ENCODE data around the gene ERBB4. TPM values are rescaled to one million over a fixed set of nuclear protein-coding genes. Genes with fewer than 3 reads are reported as not detected.

ERBB4 gene
- total RNA-seq, 1 experiment from 2014 or later, result 0.04 TPM

DNA sequence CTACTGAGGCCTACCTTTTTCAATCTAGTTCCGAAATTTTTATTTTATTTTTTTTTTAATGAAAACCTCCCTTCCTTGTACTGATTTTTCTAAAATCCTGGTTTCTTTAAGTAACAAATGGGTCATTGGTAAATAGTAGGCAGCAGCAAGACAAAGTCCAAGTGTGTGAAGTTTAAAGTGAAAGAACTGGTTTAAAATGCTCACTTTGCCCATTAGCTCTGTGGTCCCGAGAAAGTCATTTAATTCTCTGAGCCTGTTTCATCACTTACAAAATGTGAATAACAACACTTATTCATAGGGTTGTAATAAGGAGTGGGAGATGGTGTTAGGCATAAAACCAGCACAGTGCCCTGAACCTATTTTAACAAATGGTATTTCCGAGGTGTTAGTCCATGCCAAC is 426.2 kb downstream of the ERBB4 start:
- Histone ChIP-seq H3K9me3 (ENCODE audit: control insufficient read depth, low read depth, low read length) (no peaks in the 10 kb centered on the region), H3K18ac (ENCODE audit: insufficient read length, low read depth, low read length) (no peak overlapping the region), H3K27ac (ENCODE audit: insufficient read length, low read depth, low read length) (no peak overlapping the region), H2BK12ac (ENCODE audit: insufficient read length, low read depth, low read length) (no peak overlapping the region), H2BK5ac (ENCODE audit: insufficient read length, low read length) (no peak overlapping the region), H4K91ac (ENCODE audit: insufficient read length, low read depth, low read length) (no peak overlapping the region), H4K5ac (ENCODE audit: insufficient read length, low read depth, low read length) (no peak overlapping the region), H3K4me2 (ENCODE audit: insufficient read depth, insufficient read length, low read length) (no peak overlapping the region), H2AFZ (ENCODE audit: low read length) (no peak overlapping the region), H2BK20ac (ENCODE audit: low read depth, low read length, poor library complexity, severe bottlenecking) (no peak overlapping the region), H3K14ac (ENCODE audit: insufficient read depth, low read length) (no peak overlapping the region), H3K56ac (ENCODE audit: insufficient read length, low read depth, low read length) (no peak overlapping the region), H3K4ac (ENCODE audit: low read depth, low read length) (no peak overlapping the region), H3K79me1 (ENCODE audit: insufficient read depth, low read depth, low read length, poor library complexity, severe bottlenecking) (no peaks in the 10 kb centered on the region), H3K9ac (ENCODE audit: extremely low read depth, insufficient read length, low read length) (no peak overlapping the region), H4K20me1 (ENCODE audit: control insufficient read depth, insufficient read depth, insufficient read length) (no peaks in the 10 kb centered on the region), H3K79me2 (ENCODE audit: insufficient read depth, low read length) (no peaks in the 10 kb centered on the region), H2BK120ac (ENCODE audit: low read depth, low read length, poor library complexity, severe bottlenecking) (no peak overlapping the region), H4K8ac (replicated peaks; ENCODE audit: insufficient read length, low read depth, low read length) (no peak overlapping the region), H3K23me2 (ENCODE audit: insufficient read length, low read depth, low read length, poor library complexity, severe bottlenecking) (no peaks in the 10 kb centered on the region), H3T11ph (ENCODE audit: low read length) (no peak overlapping the region), H3K27me3 (ENCODE audit: insufficient read depth, low read length) (no peaks in the 10 kb centered on the region), H3K23ac (ENCODE audit: insufficient read length, low read depth, low read length) (no peak overlapping the region), H3K4me1 (ENCODE audit: insufficient read depth, low read length) (peaks cover 9% of the 10 kb centered on the region; the same call in 1 of the 2 replicates), H2BK15ac (ENCODE audit: low read depth, low read length) (no peak overlapping the region), H2AK5ac (ENCODE audit: insufficient read length, low read length) (no peak overlapping the region)
- Mint-ChIP-seq H3K27me3 (ENCODE audit: low read depth) (no peaks in the 10 kb centered on the region), H3K9me3 (peaks cover 5 to 6% of the 10 kb centered on the region in 2 experiments), H3K36me3 (ENCODE audit: insufficient read depth in 1 of 3, low read depth in 3 of 3) (peaks cover 4 to 6% (median 6%) of the 10 kb centered on the region in 3 experiments), H3K4me1 (peaks cover 34 to 36% of the 10 kb centered on the region in 2 experiments), H3K4me3 (no peak overlapping the region), H3K27ac (no peak overlapping the region)
- TF ChIP-seq CTCF (conservative IDR thresholded peaks at IDR 0.05), result no peak
- no peak for DNase-seq
- no CpG with 5 or more reads among the region's 3 CpGs for WGBS (ENCODE audit: extremely low coverage, insufficient read length, low lambda C conversion rate)

Data from H9 (cell line).